Measurements from ENCODE around the gene SMYD2. TPM values are rescaled to one million over a fixed set of nuclear protein-coding genes. Genes with fewer than 3 reads are reported as not detected.

SMYD2 gene
- total and polyA plus RNA-seq, 10 of the 15 experiments (the other 5 are each of a cell fraction or from before 2014, with no cell fraction given), result 8.3 to 55.7 (median 26.4) TPM

DNA sequence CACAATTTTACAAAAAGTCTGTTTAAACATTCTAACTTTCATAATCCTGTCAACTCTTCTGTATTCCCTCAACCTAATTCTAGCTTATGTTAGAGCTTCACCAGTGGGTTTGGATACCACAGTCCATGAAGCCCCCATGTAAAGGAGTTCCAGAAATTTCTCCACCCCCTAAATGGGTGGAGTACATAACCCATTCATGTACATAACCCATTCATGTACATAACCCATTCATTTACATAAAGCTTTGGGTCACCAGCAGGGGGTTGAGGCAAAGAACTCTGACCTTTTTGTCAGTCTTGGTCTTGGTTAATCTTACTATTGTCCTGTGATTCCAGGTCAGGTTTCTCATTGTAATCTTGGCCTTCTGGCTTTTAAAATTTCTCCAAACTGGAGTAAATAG is 61.6 kb downstream of the SMYD2 start (continued):
- TF ChIP-seq, protein P1, sequence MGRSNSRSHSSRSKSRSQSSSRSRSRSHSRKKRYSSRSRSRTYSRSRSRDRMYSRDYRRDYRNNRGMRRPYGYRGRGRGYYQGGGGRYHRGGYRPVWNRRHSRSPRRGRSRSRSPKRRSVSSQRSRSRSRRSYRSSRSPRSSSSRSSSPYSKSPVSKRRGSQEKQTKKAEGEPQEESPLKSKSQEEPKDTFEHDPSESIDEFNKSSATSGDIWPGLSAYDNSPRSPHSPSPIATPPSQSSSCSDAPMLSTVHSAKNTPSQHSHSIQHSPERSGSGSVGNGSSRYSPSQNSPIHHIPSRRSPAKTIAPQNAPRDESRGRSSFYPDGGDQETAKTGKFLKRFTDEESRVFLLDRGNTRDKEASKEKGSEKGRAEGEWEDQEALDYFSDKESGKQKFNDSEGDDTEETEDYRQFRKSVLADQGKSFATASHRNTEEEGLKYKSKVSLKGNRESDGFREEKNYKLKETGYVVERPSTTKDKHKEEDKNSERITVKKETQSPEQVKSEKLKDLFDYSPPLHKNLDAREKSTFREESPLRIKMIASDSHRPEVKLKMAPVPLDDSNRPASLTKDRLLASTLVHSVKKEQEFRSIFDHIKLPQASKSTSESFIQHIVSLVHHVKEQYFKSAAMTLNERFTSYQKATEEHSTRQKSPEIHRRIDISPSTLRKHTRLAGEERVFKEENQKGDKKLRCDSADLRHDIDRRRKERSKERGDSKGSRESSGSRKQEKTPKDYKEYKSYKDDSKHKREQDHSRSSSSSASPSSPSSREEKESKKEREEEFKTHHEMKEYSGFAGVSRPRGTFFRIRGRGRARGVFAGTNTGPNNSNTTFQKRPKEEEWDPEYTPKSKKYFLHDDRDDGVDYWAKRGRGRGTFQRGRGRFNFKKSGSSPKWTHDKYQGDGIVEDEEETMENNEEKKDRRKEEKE (IDR thresholded peaks at IDR 0.05), result no peak
- no peak for TF ChIP-seq HDAC6 (IDR thresholded peaks at IDR 0.05; ENCODE audit: unreplicated experiment)
- TF ChIP-seq NFYA (IDR thresholded peaks at IDR 0.05; ENCODE audit: borderline replicate concordance, low read depth, low read length), result no peak
- no peak for TF ChIP-seq TAF1 (IDR thresholded peaks at IDR 0.05; ENCODE audit: borderline replicate concordance, low read depth, low read length)
- TF ChIP-seq SMC3 (IDR thresholded peaks at IDR 0.05; ENCODE audit: borderline replicate concordance, low read length), result no peak
- no peak for TF ChIP-seq SIN3A (IDR thresholded peaks at IDR 0.05; ENCODE audit: low read depth, low read length)

DNA sequence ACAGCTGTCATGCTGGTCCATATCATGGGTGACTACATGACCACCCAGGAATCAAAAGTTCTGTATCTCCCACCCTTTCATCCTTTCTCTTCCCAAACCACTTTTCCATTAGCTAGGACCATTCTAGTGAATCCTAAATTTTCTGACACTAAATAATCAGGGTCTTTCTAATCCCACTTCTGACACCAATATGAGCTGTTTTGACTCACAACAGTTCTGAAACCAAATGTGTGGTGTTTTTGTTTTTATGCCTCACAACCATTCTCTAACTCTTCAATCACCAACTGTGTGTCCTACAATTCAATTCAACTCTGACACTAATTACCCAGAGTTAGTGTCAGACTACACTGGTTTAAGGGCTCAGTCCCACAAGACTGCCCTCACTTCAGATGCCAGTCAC is 63.9 kb downstream of the SMYD2 start:
- ChIA-PET RAD21 (ENCODE audit: unreplicated experiment) (no interaction called here), SMC1A (ENCODE audit: uncharacterized antibody, unreplicated experiment) (interaction anchor here (1.4 to 2.2 kb wide), 4 partner anchors 9 to 237 kb away, joined by 3 to 7 read pairs (median 6); no protein-coding TSS in a partner anchor), CTCF (interaction anchor here (0.7 to 2.9 kb wide), 6 partner anchors 10 to 83 kb away, joined by 3 to 16 read pairs (median 4); no protein-coding TSS in a partner anchor), POLR2A (interaction anchor here (0.9 kb wide), 1 partner anchor 150 kb away, joined by 3 read pairs; no protein-coding TSS in a partner anchor)
- in situ Hi-C loops (cut with MboI), result no loop called here
- intact Hi-C loops (cut with micrococcal nuclease; ENCODE audit: unreplicated experiment), result no loop called here
- H3K4me3 ChIP-seq, result no peak overlapping the region
- DNase-seq (ENCODE audit: low read depth, low spot score) (no peak), ATAC-seq (no peak), FAIRE-seq (no peak)
- TF ChIP-seq BCL11A (IDR thresholded peaks at IDR 0.05; ENCODE audit: low read depth, low read length) (no peak), RAD51 (IDR thresholded peaks at IDR 0.05) (no peak), ZNF217 (IDR thresholded peaks at IDR 0.05) (no peak), TBL1XR1 (IDR thresholded peaks at IDR 0.05; ENCODE audit: low read depth, low read length) (no peak), POLR2AphosphoS2 (IDR thresholded peaks at IDR 0.05; ENCODE audit: low read depth, low read length) (no peak), POLR2AphosphoS5 (IDR thresholded peaks at IDR 0.05; ENCODE audit: low read length) (no peak), SPI1 (IDR thresholded peaks at IDR 0.05; ENCODE audit: borderline replicate concordance, insufficient read depth, low read depth, low read length) (no peak)
- TF ChIP-seq, protein P2, sequence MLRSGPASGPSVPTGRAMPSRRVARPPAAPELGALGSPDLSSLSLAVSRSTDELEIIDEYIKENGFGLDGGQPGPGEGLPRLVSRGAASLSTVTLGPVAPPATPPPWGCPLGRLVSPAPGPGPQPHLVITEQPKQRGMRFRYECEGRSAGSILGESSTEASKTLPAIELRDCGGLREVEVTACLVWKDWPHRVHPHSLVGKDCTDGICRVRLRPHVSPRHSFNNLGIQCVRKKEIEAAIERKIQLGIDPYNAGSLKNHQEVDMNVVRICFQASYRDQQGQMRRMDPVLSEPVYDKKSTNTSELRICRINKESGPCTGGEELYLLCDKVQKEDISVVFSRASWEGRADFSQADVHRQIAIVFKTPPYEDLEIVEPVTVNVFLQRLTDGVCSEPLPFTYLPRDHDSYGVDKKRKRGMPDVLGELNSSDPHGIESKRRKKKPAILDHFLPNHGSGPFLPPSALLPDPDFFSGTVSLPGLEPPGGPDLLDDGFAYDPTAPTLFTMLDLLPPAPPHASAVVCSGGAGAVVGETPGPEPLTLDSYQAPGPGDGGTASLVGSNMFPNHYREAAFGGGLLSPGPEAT (IDR thresholded peaks at IDR 0.05; ENCODE audit: low read depth), result no peak
- TF ChIP-seq, protein P3, sequence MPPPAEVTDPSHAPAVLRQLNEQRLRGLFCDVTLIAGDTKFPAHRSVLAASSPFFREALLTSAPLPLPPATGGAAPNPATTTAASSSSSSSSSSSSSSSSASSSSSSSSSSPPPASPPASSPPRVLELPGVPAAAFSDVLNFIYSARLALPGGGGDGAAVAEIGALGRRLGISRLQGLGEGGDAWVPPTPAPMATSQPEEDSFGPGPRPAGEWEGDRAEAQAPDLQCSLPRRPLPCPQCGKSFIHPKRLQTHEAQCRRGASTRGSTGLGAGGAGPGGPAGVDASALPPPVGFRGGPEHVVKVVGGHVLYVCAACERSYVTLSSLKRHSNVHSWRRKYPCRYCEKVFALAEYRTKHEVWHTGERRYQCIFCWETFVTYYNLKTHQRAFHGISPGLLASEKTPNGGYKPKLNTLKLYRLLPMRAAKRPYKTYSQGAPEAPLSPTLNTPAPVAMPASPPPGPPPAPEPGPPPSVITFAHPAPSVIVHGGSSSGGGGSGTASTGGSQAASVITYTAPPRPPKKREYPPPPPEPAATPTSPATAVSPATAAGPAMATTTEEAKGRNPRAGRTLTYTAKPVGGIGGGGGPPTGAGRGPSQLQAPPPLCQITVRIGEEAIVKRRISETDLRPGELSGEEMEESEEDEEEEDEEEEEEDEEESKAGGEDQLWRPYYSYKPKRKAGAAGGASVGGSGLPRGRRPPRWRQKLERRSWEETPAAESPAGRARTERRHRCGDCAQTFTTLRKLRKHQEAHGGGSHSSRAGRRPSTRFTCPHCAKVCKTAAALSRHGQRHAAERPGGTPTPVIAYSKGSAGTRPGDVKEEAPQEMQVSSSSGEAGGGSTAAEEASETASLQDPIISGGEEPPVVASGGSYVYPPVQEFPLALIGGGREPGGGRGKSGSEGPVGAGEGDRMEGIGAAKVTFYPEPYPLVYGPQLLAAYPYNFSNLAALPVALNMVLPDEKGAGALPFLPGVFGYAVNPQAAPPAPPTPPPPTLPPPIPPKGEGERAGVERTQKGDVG (CRISPR knock-in tag; IDR thresholded peaks at IDR 0.05), result no peak
- H3K36me3 ChIP-seq (ENCODE audit: control insufficient read depth in 2 of 2, insufficient read depth in 2 of 2, low read length in 1 of 2), result no peaks in the 10 kb centered on the region
- H3K27ac ChIP-seq (ENCODE audit: control insufficient read depth, insufficient read depth), result no peak overlapping the region
- H4K20me1 ChIP-seq (ENCODE audit: control insufficient read depth, insufficient read depth), result no peaks in the 10 kb centered on the region
- no peaks in the 10 kb centered on the region for H3K27me3 ChIP-seq (replicated peaks in 1 of 2; ENCODE audit: control insufficient read depth in 2 of 2, insufficient read depth in 2 of 2, low read length in 1 of 2)
- H3K4me2 ChIP-seq (ENCODE audit: control insufficient read depth, insufficient read depth), result no peak overlapping the region
- BruUV-seq (replicated peaks), result no TSS peak
- H3K9ac ChIP-seq (ENCODE audit: control insufficient read depth, insufficient read depth, low read length), result no peak overlapping the region
- H3K4me1 ChIP-seq (ENCODE audit: control insufficient read depth, insufficient read depth, low read length), result no peaks in the 10 kb centered on the region
- H3K79me2 ChIP-seq (ENCODE audit: control insufficient read depth, insufficient read depth, low read length), result no peaks in the 10 kb centered on the region
- H3K9me3 ChIP-seq (replicated peaks; ENCODE audit: control insufficient read depth, insufficient read depth, low read length), result peaks cover 4% of the 10 kb centered on the region; the same call in 1 of the 3 replicates
- H2AFZ ChIP-seq (ENCODE audit: control insufficient read depth, low read depth, low read length), result no peak overlapping the region

Data from GM12878 (cell line).